Tibial nerve (tissue), 3 donors: ENCODE results near the gene OMD.

Experiments
- POLR2A ChIP-seq, 2 donors: fragments of 450-650 bp; IDR thresholded peaks; one replicate each; pipeline ENCODE4 v1.6.1; 2017; ENCODE audit warnings: antibody characterized with exemption in 2 of 2, mild to moderate bottlenecking in 2 of 2, moderate library complexity in 2 of 2
- TF ChIP-seq, protein P1 (sequence below), 5 experiments: fragments of 200-600 bp in 3 of 5; fragments of 450-650 bp in 2 of 5; sonication (generic) in 3 of 5; IDR thresholded peaks; one replicate each; pipeline ENCODE4 v1.5.1; 2016 to 2019; ENCODE audit warnings: antibody characterized with exemption in 5 of 5, mild to moderate bottlenecking in 3 of 5, moderate library complexity in 2 of 5

DNA sequence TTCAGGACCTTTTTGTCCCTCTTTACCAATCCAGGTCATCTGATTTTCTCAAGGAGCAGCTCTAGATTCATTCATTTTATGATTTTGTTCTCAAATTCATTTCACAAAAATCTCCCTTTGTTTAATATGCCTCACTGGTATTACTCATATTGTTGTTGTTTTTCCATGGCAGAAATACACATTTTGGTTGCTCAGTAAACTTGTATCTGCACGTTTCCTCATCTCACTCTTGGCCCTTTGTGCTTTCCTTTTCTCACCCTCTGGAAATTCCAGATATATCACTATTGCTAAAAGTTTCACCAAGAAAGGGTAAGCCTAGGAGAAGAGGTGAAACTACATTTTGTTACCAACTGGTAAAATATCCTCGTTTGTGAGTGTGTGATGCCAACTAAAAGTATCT, 43.2 kb upstream of the OMD start:
- TF ChIP-seq, protein P1, sequence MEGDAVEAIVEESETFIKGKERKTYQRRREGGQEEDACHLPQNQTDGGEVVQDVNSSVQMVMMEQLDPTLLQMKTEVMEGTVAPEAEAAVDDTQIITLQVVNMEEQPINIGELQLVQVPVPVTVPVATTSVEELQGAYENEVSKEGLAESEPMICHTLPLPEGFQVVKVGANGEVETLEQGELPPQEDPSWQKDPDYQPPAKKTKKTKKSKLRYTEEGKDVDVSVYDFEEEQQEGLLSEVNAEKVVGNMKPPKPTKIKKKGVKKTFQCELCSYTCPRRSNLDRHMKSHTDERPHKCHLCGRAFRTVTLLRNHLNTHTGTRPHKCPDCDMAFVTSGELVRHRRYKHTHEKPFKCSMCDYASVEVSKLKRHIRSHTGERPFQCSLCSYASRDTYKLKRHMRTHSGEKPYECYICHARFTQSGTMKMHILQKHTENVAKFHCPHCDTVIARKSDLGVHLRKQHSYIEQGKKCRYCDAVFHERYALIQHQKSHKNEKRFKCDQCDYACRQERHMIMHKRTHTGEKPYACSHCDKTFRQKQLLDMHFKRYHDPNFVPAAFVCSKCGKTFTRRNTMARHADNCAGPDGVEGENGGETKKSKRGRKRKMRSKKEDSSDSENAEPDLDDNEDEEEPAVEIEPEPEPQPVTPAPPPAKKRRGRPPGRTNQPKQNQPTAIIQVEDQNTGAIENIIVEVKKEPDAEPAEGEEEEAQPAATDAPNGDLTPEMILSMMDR (IDR thresholded peaks at IDR 0.05) = no peak
- no peak for TF ChIP-seq POLR2A (IDR thresholded peaks at IDR 0.05)
